Activated CD4-positive, alpha-beta T cell treated with anti-CD3 and anti-CD28 coated beads, Interleukin-2, Interleukin-4, amounts not matched to agents 100 ng/mL and 50 ng/mL, durations not matched to agents 16 hours and 8 hours (primary cell): ENCODE data around the gene CRIP2.
A peak's percentile ranks its signal among the peaks of the same experiment; 100 is the strongest.

Experiments used
- DNase-seq: peaks from one replicate; pipeline ENCODE4 v3.0.0-alpha.2; 2020; ENCODE audit warnings: low spot score

The CRIP2 gene

GRCh38 chr14:105527826-105528585 lies 53.4 kb downstream of the CRIP2 start:
- DNase-seq, result peak; percentile 77

- DNase-seq, result no peak
These were observed 54.1 kb downstream of the CRIP2 start for GRCh38 chr14:105528586-105529318.

DNA sequence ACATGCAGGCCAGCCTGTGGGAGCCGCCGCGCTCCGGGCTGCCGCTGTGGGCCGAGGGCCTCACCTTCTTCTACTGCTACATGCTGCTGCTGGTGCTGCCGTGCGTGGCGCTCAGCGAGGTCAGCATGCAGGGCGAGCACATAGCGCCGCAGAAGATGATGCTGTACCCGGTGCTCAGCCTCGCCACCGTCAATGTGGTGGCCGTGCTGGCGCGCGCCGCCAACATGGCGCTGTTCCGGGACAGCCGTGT lies 54.6 kb downstream of the CRIP2 start:
- DNase-seq, result no peak
